Osteoblast (primary cell): Measurements from ENCODE around the gene APOL5. TPM values are rescaled to one million over a fixed set of nuclear protein-coding genes. Genes with fewer than 3 reads are reported as not detected.

Experiments
- DNase-seq: peaks from one replicate; pipeline ENCODE4 v3.0.0; 2011; ENCODE audit warnings: low spot score, mixed read lengths; ENCODE audit not compliant: insufficient read length; ENCODE audit errors: missing footprints
- H2AFZ ChIP-seq: 2 replicates; pipeline ENCODE4 v1.6.0; 2011; ENCODE audit warnings: mild to moderate bottlenecking, low read length
- H3K27ac ChIP-seq: 2 replicates; pipeline ENCODE4 v1.5.1; 2011; ENCODE audit warnings: mild to moderate bottlenecking, low read depth, low read length, moderate library complexity
- H3K27me3 ChIP-seq: 2 replicates; pipeline ENCODE4 v1.6.0; 2012; ENCODE audit warnings: mild to moderate bottlenecking, control low read depth, inconsistent platforms, low read length, moderate library complexity; ENCODE audit not compliant: insufficient read depth
- H3K36me3 ChIP-seq: 2 replicates; pipeline ENCODE4 v1.5.1; 2011; ENCODE audit warnings: mild to moderate bottlenecking, low read length, control low read depth, moderate library complexity; ENCODE audit not compliant: insufficient read depth
- H3K4me1 ChIP-seq: 2 replicates; pipeline ENCODE4 v1.5.1; 2011; ENCODE audit warnings: mild to moderate bottlenecking, low read length, control low read depth, moderate library complexity; ENCODE audit not compliant: insufficient read depth
- H3K4me2 ChIP-seq: 2 replicates; pipeline ENCODE4 v1.6.0; 2011; ENCODE audit warnings: mild to moderate bottlenecking, low read length; ENCODE audit not compliant: insufficient read depth
- H3K4me3 ChIP-seq: fragments of 200-600 bp; sonication (generic); 3 replicates; pipeline ENCODE4 v1.5.1; 2012; ENCODE audit warnings: mild to moderate bottlenecking, low read length, inconsistent platforms; ENCODE audit not compliant: insufficient read depth
- H3K79me2 ChIP-seq: 2 replicates; pipeline ENCODE4 v1.6.0; 2012; ENCODE audit warnings: mild to moderate bottlenecking, low read length, control low read depth, inconsistent platforms; ENCODE audit not compliant: insufficient read depth
- H3K9me3 ChIP-seq: 2 replicates; pipeline ENCODE4 v1.5.1; 2011; ENCODE audit warnings: low read depth, low read length, control low read depth
- H4K20me1 ChIP-seq: 2 replicates; pipeline ENCODE4 v1.6.0; 2012; ENCODE audit warnings: mild to moderate bottlenecking, low read length, control low read depth; ENCODE audit not compliant: insufficient read depth
- CTCF ChIP-seq: IDR thresholded peaks from 2 replicates; pipeline ENCODE4 v1.5.1; 2011; ENCODE audit warnings: mild to moderate bottlenecking, low read depth, low read length, moderate library complexity; ENCODE audit errors: extremely low read depth
- total RNA-seq: library from RNA; depleted of rRNA; stranded (reverse); fragments of >200 nt; gene quantifications from 2 replicates; pipeline ENCODE4 v1.2.3, GENCODE V29; 2012

The APOL5 gene
- total RNA-seq, 1 donor = not detected

- Histone ChIP-seq H4K20me1 (no peaks in the 10 kb centered on the region), H3K27me3 (no peaks in the 10 kb centered on the region), H3K9me3 (no peaks in the 10 kb centered on the region), H3K4me1 (peaks cover 8% of the 10 kb centered on the region), H3K79me2 (no peaks in the 10 kb centered on the region), H3K4me2 (no peak overlapping the region), H3K27ac (no peak overlapping the region), H3K36me3 (no peaks in the 10 kb centered on the region), H3K4me3 (no peak overlapping the region), H2AFZ (no peak overlapping the region)
- peak; percentile 63 for DNase-seq
- peak; percentile 66 for TF ChIP-seq CTCF
Observed at GRCh38 chr22:35684270-35684700, 33.4 kb upstream of the APOL5 start.

GRCh38 chr22:35684732-35685131, 32.9 kb upstream of the APOL5 start:
- Histone ChIP-seq H3K4me3 (no peak overlapping the region), H4K20me1 (no peaks in the 10 kb centered on the region), H3K4me1 (peaks cover 8% of the 10 kb centered on the region), H3K4me2 (no peak overlapping the region), H3K9me3 (no peaks in the 10 kb centered on the region), H3K79me2 (no peaks in the 10 kb centered on the region), H3K36me3 (no peaks in the 10 kb centered on the region), H2AFZ (no peak overlapping the region), H3K27me3 (no peaks in the 10 kb centered on the region), H3K27ac (no peak overlapping the region)
- TF ChIP-seq CTCF = no peak
- no peak for DNase-seq

- Histone ChIP-seq H3K4me1 (peaks cover 8% of the 10 kb centered on the region), H3K79me2 (no peaks in the 10 kb centered on the region), H2AFZ (peak overlapping the region; percentile 43), H3K36me3 (no peaks in the 10 kb centered on the region), H3K4me3 (no peak overlapping the region), H3K27me3 (no peaks in the 10 kb centered on the region), H3K27ac (no peak overlapping the region), H3K9me3 (no peaks in the 10 kb centered on the region), H4K20me1 (no peaks in the 10 kb centered on the region), H3K4me2 (peak overlapping the region; percentile 6)
- peak; percentile 79 for DNase-seq
- no peak for TF ChIP-seq CTCF
Observed at GRCh38 chr22:35685731-35686130, 31.9 kb upstream of the APOL5 start.

- Histone ChIP-seq H3K27me3 (no peaks in the 10 kb centered on the region), H4K20me1 (no peaks in the 10 kb centered on the region), H3K4me1 (peaks cover 8% of the 10 kb centered on the region), H3K9me3 (no peaks in the 10 kb centered on the region), H3K27ac (no peak overlapping the region), H3K36me3 (no peaks in the 10 kb centered on the region), H3K4me3 (no peak overlapping the region), H2AFZ (no peak overlapping the region), H3K79me2 (no peaks in the 10 kb centered on the region), H3K4me2 (no peak overlapping the region)
- TF ChIP-seq CTCF = no peak
- no peak for DNase-seq
Observed at GRCh38 chr22:35686298-35686697, 31.4 kb upstream of the APOL5 start.
